Sigmoid colon (tissue), 7 donors: ENCODE data around the gene ATP13A2. TPM values are rescaled to one million over a fixed set of nuclear protein-coding genes. Genes with fewer than 3 reads are reported as not detected.

ENCODE experiments used
- DNase-seq: peaks from one replicate; pipeline ENCODE4 v3.0.0-alpha.2; 2019
- H3K27ac ChIP-seq, 4 donors: fragments of 200-600 bp; sonication (generic); one replicate each; pipeline ENCODE4 v1.5.1; 2016 to 2019; ENCODE audit warnings: mild to moderate bottlenecking in 1 of 4
- H3K27me3 ChIP-seq, 3 donors: fragments of 200-600 bp; sonication (generic); one replicate each; pipeline ENCODE4 v1.5.1; 2019; ENCODE audit warnings: mild to moderate bottlenecking in 1 of 3
- H3K36me3 ChIP-seq, 4 donors: fragments of 200-600 bp; sonication (generic); one replicate each; pipeline ENCODE4 v1.5.1; 2016 to 2019
- H3K4me1 ChIP-seq, 4 donors: fragments of 200-600 bp; sonication (generic); one replicate each; pipeline ENCODE4 v1.5.1; 2017 to 2019
- H3K4me3 ChIP-seq, 4 donors: fragments of 200-600 bp; sonication (generic); one replicate each; pipeline ENCODE4 v1.5.1; 2017 to 2019; ENCODE audit warnings: mild to moderate bottlenecking in 2 of 4, moderate library complexity in 1 of 4
- H3K9me3 ChIP-seq, 4 donors: fragments of 200-600 bp in 3 of 4; sonication (generic) in 3 of 4; one replicate each; pipeline versions ENCODE4 v1.5.1 to v1.6.1; 2013 to 2019
- CTCF ChIP-seq, 4 experiments: fragments of 450-650 bp in 3 of 4; fragments of 200-600 bp in 1 of 4; IDR thresholded peaks; one replicate each; pipeline ENCODE4 v1.5.1; 2016 to 2019; ENCODE audit warnings: antibody characterized with exemption in 4 of 4, mild to moderate bottlenecking in 3 of 4, moderate library complexity in 2 of 4
- EP300 ChIP-seq, 4 donors: sonication (generic); formaldehyde crosslinking; IDR thresholded peaks; one replicate each; pipeline ENCODE4 v1.6.1; 2017; ENCODE audit warnings: antibody characterized with exemption in 4 of 4
- POLR2A ChIP-seq, 2 donors: fragments of 450-650 bp; IDR thresholded peaks; one replicate each; pipeline ENCODE4 v1.6.1; 2016; ENCODE audit warnings: antibody characterized with exemption in 2 of 2, mild to moderate bottlenecking in 2 of 2, moderate library complexity in 2 of 2
- POLR2AphosphoS5 ChIP-seq, 4 donors: sonication (generic); formaldehyde crosslinking; IDR thresholded peaks; one replicate each; pipeline ENCODE4 v1.6.1; 2017; ENCODE audit warnings: antibody characterized with exemption in 4 of 4
- WGBS, 2 donors: extraction: QIAGEN DNeasy Blood & Tissue Kit; methylation state at CpG; one replicate each; pipeline ENCODE4 v1.1.7; 2013; 5-methylcytosine and 5-hydroxymethylcytosine counted together
- intact Hi-C: fragments of 100-400 bp; cut with DNase I; formaldehyde crosslinking; loops from one replicate; pipeline ENCODE4 v1.15.1; 2023
- polyA plus RNA-seq, 3 donors: library from polyadenylated mRNA; stranded (reverse); fragments of 200-250 nt; gene quantifications; one replicate each; pipeline ENCODE4 v1.2.3, GENCODE V29; 2013
- total RNA-seq, 4 donors: library from RNA; depleted of rRNA; stranded (reverse); fragments of >200 nt; gene quantifications; one replicate each; pipeline ENCODE4 v1.1.0, GENCODE V29; 2016
- donor health status: healthy with polysubstance abuse.
- donor health status: Bipolar disorder and iron deficiency.
- donor health status: healthy.

ATP13A2 gene
- total and polyA plus RNA-seq, 7 donors = 6.6 to 47.2 (median 15.6) TPM

GRCh38 chr1:16991571-16991970 lies 20.2 kb downstream of the ATP13A2 start:
- no peak for DNase-seq
- H3K9me3 ChIP-seq = no peaks in the 10 kb centered on the region
- peaks cover 7 to 71% (median 11%) of the 10 kb centered on the region in 4 donors for H3K36me3 ChIP-seq
- intact Hi-C loops = no loop called here
- H3K27ac ChIP-seq = no peak overlapping the region
- H3K4me3 ChIP-seq = no peak overlapping the region
- H3K27me3 ChIP-seq = no peaks in the 10 kb centered on the region
- WGBS, 2 donors = 97 to 98% methylated on average over 12 of the region's 12 CpGs
- H3K4me1 ChIP-seq = no peaks in the 10 kb centered on the region
- TF ChIP-seq POLR2AphosphoS5 (IDR thresholded peaks at IDR 0.05) (no peak), CTCF (IDR thresholded peaks at IDR 0.05) (no peak)

GRCh38 chr1:16989676-16990391 lies 21.9 kb downstream of the ATP13A2 start:
- H3K4me3 ChIP-seq = no peak overlapping the region
- intact Hi-C loops = no loop called here
- peaks cover 0 to 65% (median 19%) of the 10 kb centered on the region in 4 donors for H3K36me3 ChIP-seq
- TF ChIP-seq EP300 (IDR thresholded peaks at IDR 0.05) = no peak
- TF ChIP-seq CTCF (IDR thresholded peaks at IDR 0.05) = no peak
- no peak for TF ChIP-seq POLR2AphosphoS5 (IDR thresholded peaks at IDR 0.05)
- TF ChIP-seq POLR2A (IDR thresholded peaks at IDR 0.05) = no peak
- no peaks in the 10 kb centered on the region for H3K27me3 ChIP-seq
- WGBS, 2 donors = 94 to 95% methylated on average over 22 of the region's 22 CpGs
- DNase-seq = no peak
- H3K27ac ChIP-seq = no peak overlapping the region
- peaks cover 0 to 4% (median 2%) of the 10 kb centered on the region in 4 donors for H3K4me1 ChIP-seq
- H3K9me3 ChIP-seq = no peaks in the 10 kb centered on the region

GRCh38 chr1:16988210-16988609 lies 23.5 kb downstream of the ATP13A2 start:
- no peak for DNase-seq
- H3K9me3 ChIP-seq = no peaks in the 10 kb centered on the region
- intact Hi-C loops = no loop called here
- H3K27me3 ChIP-seq = no peaks in the 10 kb centered on the region
- peaks cover 0 to 57% (median 19%) of the 10 kb centered on the region in 4 donors for H3K36me3 ChIP-seq
- peaks cover 0 to 10% (median 4%) of the 10 kb centered on the region in 4 donors for H3K4me1 ChIP-seq
- H3K4me3 ChIP-seq = no peak overlapping the region
- TF ChIP-seq CTCF (IDR thresholded peaks at IDR 0.05) (no peak), EP300 (IDR thresholded peaks at IDR 0.05) (no peak)
- no peak overlapping the region for H3K27ac ChIP-seq
- WGBS, 2 donors = 93 to 97% methylated on average over 13 of the region's 13 CpGs

GRCh38 chr1:16986962-16987361 lies 24.8 kb downstream of the ATP13A2 start:
- Histone ChIP-seq H3K36me3 (peaks cover 0 to 51% (median 19%) of the 10 kb centered on the region in 4 donors), H3K27ac (no peak overlapping the region), H3K27me3 (no peaks in the 10 kb centered on the region), H3K9me3 (no peaks in the 10 kb centered on the region), H3K4me1 (peaks cover 0 to 10% (median 4%) of the 10 kb centered on the region in 4 donors), H3K4me3 (no peak overlapping the region)
- TF ChIP-seq POLR2AphosphoS5 (IDR thresholded peaks at IDR 0.05) = no peak
- no peak for TF ChIP-seq POLR2A (IDR thresholded peaks at IDR 0.05)
- no peak for TF ChIP-seq EP300 (IDR thresholded peaks at IDR 0.05)
- TF ChIP-seq CTCF (IDR thresholded peaks at IDR 0.05) = no peak
- no peak for DNase-seq
- intact Hi-C loops = no loop called here
- WGBS, 2 donors = 88 to 91% methylated on average over 16 of the region's 16 CpGs

- peaks cover 0 to 50% (median 19%) of the 10 kb centered on the region in 4 donors for H3K36me3 ChIP-seq
- TF ChIP-seq CTCF (IDR thresholded peaks at IDR 0.05) = no peak
- no peak for TF ChIP-seq EP300 (IDR thresholded peaks at IDR 0.05)
- no peak for TF ChIP-seq POLR2A (IDR thresholded peaks at IDR 0.05)
- TF ChIP-seq POLR2AphosphoS5 (IDR thresholded peaks at IDR 0.05) = no peak
- peaks cover 0 to 10% (median 4%) of the 10 kb centered on the region in 4 donors for H3K4me1 ChIP-seq
- no peak overlapping the region for H3K4me3 ChIP-seq
- H3K27ac ChIP-seq = no peak overlapping the region
- DNase-seq = no peak
- intact Hi-C loops = no loop called here
- H3K27me3 ChIP-seq = no peaks in the 10 kb centered on the region
- H3K9me3 ChIP-seq = no peaks in the 10 kb centered on the region
- 92% methylated on average over 23 of the region's 23 CpGs for WGBS, 2 donors
These were observed 25.2 kb downstream of the ATP13A2 start for GRCh38 chr1:16986560-16986959.
